ENCODE results near the gene ATG101.
"Not testable (repeated sequence)": the region's sequence is repeated elsewhere in the genome, so short reads cannot be mapped to it uniquely, and the experiment has no call there.

The ATG101 gene

DNA sequence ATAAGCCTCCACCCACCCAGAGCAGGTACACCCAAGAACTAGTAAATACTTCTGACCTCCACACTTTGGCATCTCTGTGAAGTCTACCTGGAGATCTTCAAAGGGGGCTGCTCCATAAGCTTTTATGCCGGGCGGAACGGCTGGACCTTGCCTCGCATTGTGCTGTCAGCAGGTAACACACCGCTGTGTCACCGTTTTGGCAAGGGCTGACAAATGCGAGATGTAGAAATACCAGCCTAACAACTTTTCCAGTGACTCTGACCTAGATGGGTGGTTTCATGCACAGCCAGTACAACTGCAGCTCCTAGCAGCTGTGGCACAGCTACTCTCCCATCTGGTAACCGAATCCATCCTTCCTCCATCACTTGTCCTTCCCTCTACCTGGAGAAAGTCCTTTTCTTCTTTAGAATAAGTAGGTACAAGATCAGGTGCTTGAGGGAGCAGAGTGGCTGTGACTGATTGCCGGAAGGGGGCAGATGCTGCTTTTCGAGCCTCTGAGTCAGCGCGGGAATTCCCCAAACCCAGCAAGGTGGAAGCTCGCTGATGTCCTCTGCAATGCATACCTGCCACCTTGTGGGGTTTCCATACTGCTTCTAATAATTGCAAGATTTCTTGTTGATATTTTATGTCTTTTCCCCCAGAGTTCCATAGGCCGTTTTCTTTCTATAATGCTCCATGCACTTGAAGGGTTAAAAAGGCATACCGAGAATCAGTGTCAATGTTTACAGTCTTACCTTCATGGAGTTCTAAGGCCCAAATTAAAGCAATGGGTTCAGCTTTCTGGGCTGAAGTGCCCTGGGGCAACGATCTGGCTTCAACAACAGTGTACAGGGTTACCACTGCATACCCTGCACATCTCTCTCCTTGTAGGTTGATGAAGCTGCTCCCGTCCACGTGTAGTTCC, 46.7 kb downstream of the ATG101 start:
- DNase-seq = peak; percentile 58

DNA sequence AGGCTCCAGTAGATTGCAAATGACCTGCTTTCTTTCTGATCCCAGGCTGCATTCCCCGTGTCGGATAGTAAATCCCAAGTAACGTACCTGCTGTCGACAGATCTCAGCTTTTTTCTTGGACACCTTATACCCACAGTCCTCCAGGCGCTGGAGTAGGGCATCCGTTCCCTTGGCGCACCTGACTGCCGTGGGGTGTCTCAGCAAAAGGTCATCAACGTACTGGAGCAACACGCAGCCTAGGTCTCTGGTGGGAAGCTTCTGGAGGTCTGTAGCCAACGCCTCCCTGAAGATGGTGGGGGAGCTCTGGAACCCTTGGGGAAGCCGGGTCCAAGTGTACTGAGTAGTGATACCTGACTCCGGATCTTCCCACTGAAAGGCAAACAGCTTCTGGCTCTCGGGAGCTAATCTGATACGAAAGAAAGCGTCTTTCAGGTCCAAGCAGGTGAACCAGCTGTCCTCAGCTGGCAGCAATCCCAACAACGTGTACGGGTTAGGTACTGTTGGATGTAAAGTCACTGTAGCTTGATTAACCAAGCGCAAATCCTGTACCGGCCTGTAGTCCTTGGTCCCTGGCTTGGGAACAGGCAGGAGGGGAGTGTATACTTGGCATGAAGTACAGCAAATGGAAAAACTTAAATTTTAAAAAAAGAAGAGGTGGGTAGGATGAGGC, 48.2 kb downstream of the ATG101 start:
- not testable (repeated sequence) for DNase-seq

DNA sequence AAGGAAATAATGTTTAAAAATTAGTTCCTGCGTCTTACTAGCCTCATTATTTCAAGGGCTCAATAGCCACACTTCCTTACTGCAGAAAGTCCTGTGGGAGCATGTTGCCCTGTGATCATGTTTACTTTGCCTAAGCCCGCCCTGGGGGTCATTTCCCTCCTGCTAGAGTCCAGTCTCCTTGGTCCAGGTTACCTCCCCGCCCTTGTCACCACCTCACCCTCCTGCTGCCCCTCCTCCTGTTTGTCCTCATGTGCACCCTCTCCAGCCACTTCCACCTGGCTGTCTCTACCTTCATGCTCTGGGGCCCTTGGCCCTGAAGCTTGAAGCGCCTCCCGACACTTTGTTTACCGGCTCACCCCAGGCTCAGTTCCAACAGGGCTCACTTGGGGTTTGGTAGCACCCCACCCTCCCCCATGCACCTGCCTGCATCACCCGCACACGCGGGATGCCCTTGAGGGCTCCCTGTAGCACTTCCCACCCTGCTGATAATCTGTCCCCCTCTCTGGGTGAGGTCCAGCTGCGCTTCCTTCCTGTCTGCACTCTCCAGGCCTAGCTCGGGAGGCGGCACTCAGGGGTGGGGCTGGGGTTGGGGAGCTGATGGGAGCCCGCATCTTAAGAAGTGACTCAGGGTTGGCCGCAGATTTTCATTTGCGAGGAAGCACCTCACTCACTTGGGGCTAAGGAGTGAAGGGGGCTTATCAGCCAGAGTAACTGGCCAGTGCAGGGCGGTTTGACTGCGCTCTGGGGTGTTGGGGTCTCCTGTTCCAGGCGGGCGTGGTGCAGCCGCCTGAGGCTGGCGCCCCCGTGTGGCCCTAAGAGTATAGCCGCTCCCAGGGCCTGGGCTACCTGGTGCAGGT, 49.8 kb downstream of the ATG101 start:
- DNase-seq = peak; percentile 25

DNA sequence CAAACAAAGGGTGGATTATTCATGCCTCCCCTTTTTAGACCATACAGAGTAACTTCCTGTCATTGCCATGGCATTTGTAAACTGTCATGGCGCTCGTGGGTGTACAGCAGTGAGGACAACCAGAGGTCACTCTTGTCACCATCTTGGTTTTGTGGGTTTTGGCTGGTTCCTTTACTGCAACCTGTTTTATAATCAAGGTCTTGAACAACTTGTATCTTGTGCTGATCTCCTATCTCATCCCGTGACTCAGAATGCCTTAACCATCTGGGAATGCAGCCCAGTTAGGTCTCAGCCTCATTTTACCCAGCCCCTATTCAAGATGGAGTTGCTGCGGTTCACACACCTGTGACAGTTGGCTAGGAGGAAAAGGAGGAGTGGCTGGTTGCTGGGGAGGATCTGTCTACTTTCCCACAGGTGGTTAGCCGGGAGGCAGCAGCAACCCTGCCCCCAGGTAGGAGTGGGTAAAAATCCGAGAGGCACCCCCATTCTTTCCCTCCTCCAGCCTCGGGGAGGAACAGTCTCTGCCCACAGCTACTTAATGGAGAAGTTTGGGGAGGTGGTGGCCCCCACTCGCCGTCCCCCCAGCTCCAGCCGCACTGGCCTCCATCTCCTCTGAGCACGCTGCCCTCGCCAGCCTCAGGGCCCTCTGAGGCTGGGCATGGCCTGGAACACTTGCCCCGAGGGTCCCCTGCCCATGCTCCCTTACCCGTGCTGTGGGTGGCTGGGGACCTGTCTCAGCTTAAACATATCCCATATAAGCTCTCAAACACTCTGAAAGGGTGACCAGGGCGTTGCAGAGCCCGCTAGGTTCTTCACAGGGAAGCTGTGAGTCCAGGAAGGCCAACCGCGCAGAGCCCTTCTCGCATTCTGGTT, 51.4 kb downstream of the ATG101 start:
- no peak for DNase-seq

DNA sequence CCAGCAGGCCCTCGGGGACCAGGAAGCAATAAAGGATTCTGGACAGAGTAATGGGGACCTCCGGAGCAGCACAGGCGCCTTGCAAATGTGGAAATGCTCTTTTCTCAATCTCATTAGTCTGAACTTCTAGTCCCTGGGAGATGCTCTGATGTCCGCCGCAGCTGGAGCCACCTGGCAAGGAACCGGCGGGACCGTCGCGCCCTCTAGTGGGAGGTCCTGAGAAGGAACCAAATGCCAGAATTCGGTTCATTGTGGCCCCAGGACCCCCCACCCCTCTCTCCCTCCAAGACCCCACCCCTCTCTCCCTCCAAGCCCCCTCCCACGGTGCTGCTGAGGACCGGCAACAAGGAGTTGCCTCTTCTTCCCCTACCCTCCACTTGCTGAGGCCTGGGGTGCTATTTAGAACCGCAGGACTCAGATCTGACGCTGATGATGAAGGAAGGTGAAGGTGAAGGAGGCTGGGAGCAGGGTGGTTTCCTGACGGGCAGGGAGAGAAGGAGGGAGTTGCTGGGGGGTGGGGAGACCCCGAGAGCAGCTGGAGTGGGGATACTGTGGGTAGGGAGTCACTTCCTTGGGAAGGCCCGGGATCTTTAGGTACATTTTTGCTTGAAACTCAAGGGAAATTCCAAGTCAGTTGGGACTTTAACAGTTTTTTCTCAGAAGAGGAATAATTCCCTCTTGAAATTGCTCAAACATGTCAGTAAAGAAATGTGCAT, 52.2 kb downstream of the ATG101 start:
- peak; percentile 65 for DNase-seq

DNA sequence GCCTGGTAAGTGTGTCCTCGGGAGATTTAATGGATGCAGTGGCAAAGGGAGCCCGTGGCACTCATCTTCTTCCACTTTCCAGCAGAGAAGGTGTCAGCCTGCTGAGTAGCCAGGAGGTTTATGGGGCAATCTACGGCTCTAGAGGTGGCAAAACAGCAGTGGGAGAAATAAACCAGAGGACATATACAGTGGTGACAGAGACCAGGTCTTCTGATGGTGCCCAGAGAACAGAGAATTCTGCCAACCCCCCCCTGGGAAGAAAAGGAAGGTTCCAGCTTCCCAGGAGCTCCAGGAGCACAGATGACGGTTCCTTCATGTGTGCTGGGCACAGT, 52.7 kb downstream of the ATG101 start:
- no peak for DNase-seq

DNA sequence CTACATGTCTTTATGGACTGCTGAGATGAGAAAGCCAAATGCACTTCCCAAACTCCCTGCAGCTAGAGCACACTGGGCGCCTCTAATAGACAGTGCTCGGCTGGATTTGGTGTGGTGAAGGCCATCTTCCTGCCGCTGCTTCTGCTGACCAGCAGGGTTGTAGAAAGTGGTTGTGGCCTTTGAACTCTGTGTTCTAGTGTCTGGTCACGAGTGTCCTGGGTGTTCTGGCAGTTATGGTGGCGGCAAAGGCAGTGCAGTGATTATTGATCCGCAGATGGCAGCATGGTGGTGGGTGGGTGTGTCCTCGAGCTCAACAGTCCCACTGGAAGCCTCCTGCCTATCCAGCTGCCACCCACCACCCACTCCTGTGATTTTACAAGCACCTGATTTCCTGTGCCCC, 53.1 kb downstream of the ATG101 start:
- DNase-seq = no peak

DNA sequence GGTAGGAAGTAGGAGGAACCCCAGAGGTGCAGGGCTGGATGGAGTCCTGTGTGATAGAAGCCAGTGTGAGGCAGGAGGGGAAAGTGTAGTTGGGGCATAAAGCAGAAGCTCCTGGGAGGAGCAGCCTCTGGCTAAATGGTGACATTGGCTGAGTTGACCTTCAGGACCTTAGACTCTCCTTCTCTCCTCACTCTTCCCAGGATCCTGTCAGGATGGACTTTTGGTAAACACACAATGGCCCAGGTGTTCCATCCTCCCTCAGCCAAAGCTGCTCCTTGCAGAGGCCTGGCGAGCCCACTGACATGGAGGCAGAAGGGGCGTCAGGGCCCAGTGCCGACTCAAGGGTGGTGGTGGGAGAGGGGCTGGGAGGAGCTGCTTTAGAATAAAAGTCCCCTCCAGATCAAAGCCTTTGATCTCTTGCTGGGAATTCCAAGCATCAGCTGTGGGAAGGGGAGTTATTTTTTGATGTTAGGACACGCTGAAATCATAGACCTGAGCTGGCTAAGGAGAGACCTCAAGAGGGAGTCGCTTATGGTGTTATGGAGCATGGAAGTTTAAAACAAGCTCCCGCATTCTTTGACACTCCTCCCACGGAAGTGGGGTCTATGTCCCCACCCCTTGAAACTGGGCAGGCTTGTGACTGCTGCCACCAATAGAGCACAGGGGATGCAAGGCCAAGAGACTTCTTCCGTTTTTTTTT, 53.9 kb downstream of the ATG101 start:
- no peak for DNase-seq

DNA sequence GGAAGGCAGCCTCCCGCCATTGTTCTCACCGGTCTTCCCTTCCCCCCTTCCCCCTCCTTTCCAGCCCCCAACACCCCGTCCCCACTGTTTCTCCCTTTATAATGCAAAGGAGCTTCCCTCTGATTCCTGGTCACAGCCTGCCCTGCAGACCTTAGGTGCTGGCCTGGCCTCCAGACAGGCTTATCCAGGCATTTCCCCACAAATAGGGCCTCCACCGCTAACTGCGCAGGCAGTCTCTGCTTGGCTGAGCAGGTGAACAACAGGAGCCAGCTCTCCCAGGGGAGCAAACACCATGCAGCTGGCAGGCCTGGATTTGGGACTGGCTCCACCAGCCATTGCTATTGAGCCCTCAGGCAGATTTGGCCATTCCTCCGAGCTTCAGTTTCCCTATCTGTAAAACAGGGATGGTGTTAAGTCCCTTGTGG, 55.7 kb downstream of the ATG101 start:
- DNase-seq = no peak

DNA sequence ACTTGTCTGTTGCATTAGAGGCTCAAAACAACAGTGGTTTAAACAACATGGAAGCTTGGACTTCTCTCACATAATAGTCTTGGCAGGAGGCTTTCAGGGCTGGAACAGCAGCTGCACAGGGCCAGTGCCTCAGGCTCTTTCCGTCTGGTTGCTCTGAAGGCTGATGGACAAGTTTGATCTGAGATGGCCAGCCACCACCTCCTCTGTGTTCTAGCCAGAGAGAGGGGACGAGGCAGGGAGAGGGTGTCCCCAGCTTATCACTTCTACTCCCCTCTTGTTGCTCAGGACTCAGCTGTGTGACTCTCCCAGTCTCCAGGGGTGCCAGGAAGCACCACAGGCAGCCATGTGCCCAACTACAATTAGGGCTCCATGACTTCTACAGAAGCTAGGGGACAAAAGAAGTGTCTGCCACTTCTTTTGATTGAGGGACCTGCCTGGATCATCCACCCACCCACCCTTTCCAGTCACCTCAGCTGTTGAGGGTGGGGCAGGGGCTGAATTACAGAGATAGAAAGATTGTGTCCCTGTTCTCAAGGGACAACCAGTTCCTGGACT, 56.3 kb downstream of the ATG101 start:
- no peak for DNase-seq
